Erythroblast (primary cell): Measurements from ENCODE around the gene THAP3.
"Not testable (repeated sequence)": the region's sequence is repeated elsewhere in the genome, so short reads cannot be mapped to it uniquely, and the experiment has no call there.

Experiments used
- GATA1 ChIP-seq: IDR thresholded peaks from 2 replicates; pipeline ENCODE4 v1.6.1; 2011; ENCODE audit warnings: low read depth, mild to moderate bottlenecking, control low read depth, low read length, moderate library complexity
- POLR2A ChIP-seq: IDR thresholded peaks from 2 replicates; pipeline ENCODE4 v1.6.1; 2011; ENCODE audit warnings: mild to moderate bottlenecking, low read length

GRCh38 chr1:6662468-6662867, 37.8 kb downstream of the THAP3 start:
- not testable (repeated sequence) for TF ChIP-seq POLR2A, GATA1
